GM12878 (cell line): Measurements from ENCODE around the gene TNFAIP3. TPM values are rescaled to one million over a fixed set of nuclear protein-coding genes. Genes with fewer than 3 reads are reported as not detected.

Source experiments
- ATAC-seq: fragments of 200-7000 bp; cut with Tn5 transposase; 3 replicates; pipeline ENCODE4 v1.9.1; 2020; ENCODE audit warnings: mild to moderate bottlenecking, moderate library complexity
- BruUV-seq: library from RNA; stranded (reverse); fragments of 400-500 nt; replicated peaks from 2 replicates; lab custom pipeline; 2021; lab: Mats Ljungman, UMichigan
- CTCF ChIA-PET: fragments of 300-600 bp; sonication (Branson Sonifier 250); formaldehyde crosslinking; extraction: SDS; loops from one replicate; lab custom pipeline; 2021; ENCODE audit warnings: inconsistent platforms; lab: Yijun Ruan, JAX
- POLR2A ChIA-PET: fragments of 350-600 bp; formaldehyde crosslinking; extraction: SDS; loops from one replicate; lab custom pipeline; 2021; ENCODE audit warnings: inconsistent platforms; lab: Charles Lee
- RAD21 ChIA-PET: fragments of 300-600 bp; sonication (Branson Sonifier 250); formaldehyde crosslinking; loops from one replicate; lab custom pipeline; 2023; ENCODE audit warnings: antibody characterized with exemption; ENCODE audit not compliant: unreplicated experiment; lab: Charles Lee
- SMC1A ChIA-PET: fragments of 300-600 bp; sonication (Branson Sonifier 250); formaldehyde crosslinking; loops from one replicate; lab custom pipeline; 2023; ENCODE audit not compliant: unreplicated experiment, uncharacterized antibody; lab: Charles Lee
- DNase-seq: peaks from one replicate; pipeline ENCODE4 v3.0.0-alpha.2; 2011; ENCODE audit warnings: low read depth, low spot score
- FAIRE-seq: peaks from 3 replicates; lab custom pipeline; 2011; peaks lifted over from hg19 to GRCh38; lab: Jason Lieb, UNC
- H2AFZ ChIP-seq: 2 replicates; pipeline ENCODE4 v1.6.0; 2011; ENCODE audit warnings: low read depth, low read length, control low read depth; ENCODE audit not compliant: control insufficient read depth
- H3K27ac ChIP-seq: 2 replicates; pipeline ENCODE4 v1.5.1; 2011; ENCODE audit warnings: control low read depth; ENCODE audit not compliant: control insufficient read depth, insufficient read depth
- H3K27me3 ChIP-seq, 2 experiments: replicated peaks in 1 of 2; 2 replicates each; pipeline versions ENCODE4 v1.6.0 to v1.6.1; 2011; ENCODE audit warnings: low read length in 1 of 2; ENCODE audit not compliant: control insufficient read depth in 2 of 2, insufficient read depth in 2 of 2
- H3K36me3 ChIP-seq, 2 experiments: 2 replicates each; pipeline ENCODE4 v1.5.1; 2011; ENCODE audit warnings: low read length in 1 of 2; ENCODE audit not compliant: control insufficient read depth in 2 of 2, insufficient read depth in 2 of 2
- H3K4me1 ChIP-seq: 2 replicates; pipeline ENCODE4 v1.6.1; 2011; ENCODE audit warnings: mild to moderate bottlenecking, low read length, moderate library complexity, mixed read lengths; ENCODE audit not compliant: control insufficient read depth, insufficient read depth
- H3K4me2 ChIP-seq: 2 replicates; pipeline ENCODE4 v1.6.0; 2011; ENCODE audit warnings: control low read depth; ENCODE audit not compliant: control insufficient read depth, insufficient read depth
- H3K4me3 ChIP-seq: fragments of 200-600 bp; sonication (generic); 2 replicates; pipeline ENCODE4 v1.5.1; 2016
- H3K79me2 ChIP-seq: 2 replicates; pipeline ENCODE4 v1.6.0; 2011; ENCODE audit warnings: low read length; ENCODE audit not compliant: control insufficient read depth, insufficient read depth
- H3K9ac ChIP-seq: 2 replicates; pipeline ENCODE4 v1.8.0; 2011; ENCODE audit warnings: low read length, control low read depth, mixed read lengths; ENCODE audit not compliant: control insufficient read depth, insufficient read depth
- H3K9me3 ChIP-seq: replicated peaks from 3 replicates; pipeline ENCODE4 v1.5.1; 2011; ENCODE audit warnings: mild to moderate bottlenecking, low read length; ENCODE audit not compliant: control insufficient read depth, insufficient read depth
- H4K20me1 ChIP-seq: 2 replicates; pipeline ENCODE4 v1.6.0; 2011; ENCODE audit not compliant: control insufficient read depth, insufficient read depth
- CHD2 ChIP-seq: IDR thresholded peaks from 2 replicates; pipeline ENCODE4 v1.6.1; 2011; ENCODE audit warnings: low read depth, low read length, improper control_type of control experiment, borderline replicate concordance
- CHD4 ChIP-seq: fragments of 200-600 bp; sonication (generic); IDR thresholded peaks from 2 replicates; pipeline ENCODE4 v1.6.1; 2016; ENCODE audit warnings: mild to moderate bottlenecking
- CREB1 ChIP-seq: IDR thresholded peaks from 2 replicates; pipeline ENCODE4 v1.6.1; 2012; ENCODE audit warnings: low read depth, mild to moderate bottlenecking, inconsistent platforms
- LARP7 ChIP-seq: fragments of 450-650 bp; IDR thresholded peaks from 2 replicates; pipeline ENCODE4 v1.6.1; 2017; ENCODE audit warnings: mild to moderate bottlenecking
- MTA2 ChIP-seq: fragments of 450-650 bp; IDR thresholded peaks from 2 replicates; pipeline ENCODE4 v1.6.1; 2016; ENCODE audit warnings: low read depth, mild to moderate bottlenecking, moderate library complexity
- NR2C2 ChIP-seq: IDR thresholded peaks from 2 replicates; pipeline ENCODE4 v1.6.1; 2011; ENCODE audit warnings: borderline replicate concordance, low read depth; ENCODE audit not compliant: control insufficient read depth, insufficient read length
- PAX8 ChIP-seq: fragments of 450-650 bp; IDR thresholded peaks from 2 replicates; pipeline ENCODE4 v1.6.1; 2017; ENCODE audit warnings: mild to moderate bottlenecking, moderate library complexity
- SKIL ChIP-seq: fragments of 450-650 bp; IDR thresholded peaks from 2 replicates; pipeline ENCODE4 v1.6.1; 2017; ENCODE audit warnings: mild to moderate bottlenecking, low read depth, inconsistent platforms; ENCODE audit not compliant: poor library complexity, severe bottlenecking
- SMC3 ChIP-seq: IDR thresholded peaks from 2 replicates; pipeline ENCODE4 v1.6.1; 2011; ENCODE audit warnings: low read length, improper control_type of control experiment, borderline replicate concordance
- ZNF217 ChIP-seq: fragments of 450-650 bp; IDR thresholded peaks from 2 replicates; pipeline ENCODE4 v1.6.1; 2017; ENCODE audit warnings: antibody characterized with exemption, mild to moderate bottlenecking
- WGBS: methylation state at CpG from one replicate; pipeline ENCODE4 v1.1.6; 2016; ENCODE audit warnings: low lambda C conversion rate; ENCODE audit not compliant: insufficient replicate concordance, insufficient coverage; ENCODE audit errors: missing lambda C conversion rate; 5-methylcytosine and 5-hydroxymethylcytosine counted together
- in situ Hi-C: fragments of 300-500 bp; cut with MboI; formaldehyde crosslinking; loops from 9 replicates; pipeline ENCODE4 v1.14.3; 2018; ENCODE audit warnings: mixed read lengths
- intact Hi-C: fragments of 100-400 bp; cut with micrococcal nuclease; formaldehyde crosslinking; loops from one replicate; pipeline ENCODE4 v1.14.2; 2022; ENCODE audit not compliant: unreplicated experiment
- polyA plus RNA-seq, 11 experiments: library from polyadenylated mRNA; depleted of rRNA in 4 of 11; unstranded in 6 of 11; stranded (reverse) in 5 of 11; fragments of >200 nt; fragmentation: Nextera tagmentation in 4 of 11; fragmentation: Illumina TruSeq in 1 of 11; extraction: Ambion mirVana in 4 of 11; extraction: Trizol in 1 of 11; gene quantifications; 1 replicate in 1 of 11; 2 replicates in 10 of 11; pipeline versions ENCODE4 v1.2.1 to v1.2.3, GENCODE V29; 2011 to 2016; ENCODE audit warnings: inconsistent platforms in 2 of 11, missing spikeins in 2 of 11, low read depth in 1 of 11
- total RNA-seq, 4 experiments: library from RNA; depleted of rRNA in 3 of 4; stranded (reverse); fragments of >200 nt in 3 of 4; fragmentation: Illumina TruSeq in 1 of 4; extraction: Trizol in 1 of 4; gene quantifications; 2 replicates each; pipeline versions ENCODE4 v1.2.1 to v1.2.3, GENCODE V29; 2013 to 2021
- TF ChIP-seq, protein P1 (sequence below): IDR thresholded peaks from 2 replicates; pipeline ENCODE4 v1.6.1; 2011; ENCODE audit warnings: mild to moderate bottlenecking, low read depth, low read length, moderate library complexity; ENCODE audit not compliant: insufficient replicate concordance
- TF ChIP-seq, protein P2 (sequence below): IDR thresholded peaks from 2 replicates; pipeline ENCODE4 v1.6.1; 2012; ENCODE audit warnings: low read depth, low read length, improper control_type of control experiment
- TF ChIP-seq, protein P3 (sequence below): fragments of 450-650 bp; IDR thresholded peaks from 2 replicates; pipeline ENCODE4 v1.6.1; 2016; ENCODE audit warnings: mild to moderate bottlenecking

TNFAIP3 gene
- total and polyA plus RNA-seq, 10 of the 15 experiments (the other 5 are each of a cell fraction or from before 2014, with no cell fraction given): 18.0 to 350 (median 127) TPM

DNA sequence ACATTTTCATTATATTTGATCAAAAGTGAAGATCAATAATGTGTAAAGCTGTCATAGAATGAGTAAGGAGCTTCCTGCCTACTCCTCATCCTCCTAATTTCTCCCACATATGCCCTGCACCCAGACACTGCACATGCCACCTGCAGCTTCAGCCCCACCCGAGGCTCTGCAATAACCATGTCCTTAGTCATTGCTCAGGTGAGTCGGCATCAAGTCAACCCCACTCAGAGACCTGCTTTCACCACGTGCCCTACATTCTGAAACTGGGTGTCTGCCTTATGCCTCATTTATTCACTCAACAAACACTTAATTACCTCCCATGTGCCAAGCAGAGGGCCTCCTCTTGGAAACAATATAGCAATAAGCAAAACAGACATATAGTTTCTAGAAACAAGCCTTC lies 15.4 kb upstream of the TNFAIP3 start:
- BruUV-seq: no TSS peak
- 75% methylated on average over 3 of the region's 3 CpGs for WGBS
- FAIRE-seq: no peak
- H2AFZ ChIP-seq: no peak overlapping the region
- no peaks in the 10 kb centered on the region for H3K36me3 ChIP-seq
- no peaks in the 10 kb centered on the region for H3K79me2 ChIP-seq
- no peak for ATAC-seq
- no peaks in the 10 kb centered on the region for H3K27me3 ChIP-seq
- ChIA-PET RAD21 (interaction anchor here (1.2 to 1.3 kb wide), 2 partner anchors 20 to 59 kb away, joined by 3 to 4 read pairs; no protein-coding TSS in a partner anchor), POLR2A (interaction anchor here (0.8 kb wide), 1 partner anchor 23 kb away, joined by 3 read pairs; no protein-coding TSS in a partner anchor), CTCF (interaction anchor here (0.8 to 1.6 kb wide), 2 partner anchors 12 to 52 kb away, joined by 4 read pairs; no protein-coding TSS in a partner anchor), SMC1A (interaction anchor here (1.2 to 1.3 kb wide), 3 partner anchors 10 to 52 kb away, joined by 3 to 4 read pairs (median 4); no protein-coding TSS in a partner anchor)
- no peak for TF ChIP-seq MTA2
- TF ChIP-seq, protein P1, sequence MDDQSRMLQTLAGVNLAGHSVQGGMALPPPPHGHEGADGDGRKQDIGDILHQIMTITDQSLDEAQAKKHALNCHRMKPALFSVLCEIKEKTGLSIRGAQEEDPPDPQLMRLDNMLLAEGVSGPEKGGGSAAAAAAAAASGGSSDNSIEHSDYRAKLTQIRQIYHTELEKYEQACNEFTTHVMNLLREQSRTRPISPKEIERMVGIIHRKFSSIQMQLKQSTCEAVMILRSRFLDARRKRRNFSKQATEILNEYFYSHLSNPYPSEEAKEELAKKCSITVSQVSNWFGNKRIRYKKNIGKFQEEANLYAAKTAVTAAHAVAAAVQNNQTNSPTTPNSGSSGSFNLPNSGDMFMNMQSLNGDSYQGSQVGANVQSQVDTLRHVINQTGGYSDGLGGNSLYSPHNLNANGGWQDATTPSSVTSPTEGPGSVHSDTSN: no peak
- TF ChIP-seq, protein P2, sequence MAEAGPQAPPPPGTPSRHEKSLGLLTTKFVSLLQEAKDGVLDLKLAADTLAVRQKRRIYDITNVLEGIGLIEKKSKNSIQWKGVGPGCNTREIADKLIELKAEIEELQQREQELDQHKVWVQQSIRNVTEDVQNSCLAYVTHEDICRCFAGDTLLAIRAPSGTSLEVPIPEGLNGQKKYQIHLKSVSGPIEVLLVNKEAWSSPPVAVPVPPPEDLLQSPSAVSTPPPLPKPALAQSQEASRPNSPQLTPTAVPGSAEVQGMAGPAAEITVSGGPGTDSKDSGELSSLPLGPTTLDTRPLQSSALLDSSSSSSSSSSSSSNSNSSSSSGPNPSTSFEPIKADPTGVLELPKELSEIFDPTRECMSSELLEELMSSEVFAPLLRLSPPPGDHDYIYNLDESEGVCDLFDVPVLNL: no peak
- no peak for TF ChIP-seq CHD4
- TF ChIP-seq CREB1: no peak
- no peak for TF ChIP-seq SMC3
- TF ChIP-seq, protein P3, sequence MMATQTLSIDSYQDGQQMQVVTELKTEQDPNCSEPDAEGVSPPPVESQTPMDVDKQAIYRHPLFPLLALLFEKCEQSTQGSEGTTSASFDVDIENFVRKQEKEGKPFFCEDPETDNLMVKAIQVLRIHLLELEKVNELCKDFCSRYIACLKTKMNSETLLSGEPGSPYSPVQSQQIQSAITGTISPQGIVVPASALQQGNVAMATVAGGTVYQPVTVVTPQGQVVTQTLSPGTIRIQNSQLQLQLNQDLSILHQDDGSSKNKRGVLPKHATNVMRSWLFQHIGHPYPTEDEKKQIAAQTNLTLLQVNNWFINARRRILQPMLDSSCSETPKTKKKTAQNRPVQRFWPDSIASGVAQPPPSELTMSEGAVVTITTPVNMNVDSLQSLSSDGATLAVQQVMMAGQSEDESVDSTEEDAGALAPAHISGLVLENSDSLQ: no peak
- no peak for TF ChIP-seq NR2C2
- no peak for TF ChIP-seq PAX8
- TF ChIP-seq CHD2: no peak
- no peak for TF ChIP-seq LARP7
- no peak for TF ChIP-seq SKIL
- no peak for TF ChIP-seq ZNF217
- no peak overlapping the region for H3K27ac ChIP-seq
- H3K4me2 ChIP-seq: no peak overlapping the region
- H4K20me1 ChIP-seq: no peaks in the 10 kb centered on the region
- H3K4me1 ChIP-seq: peaks cover 25% of the 10 kb centered on the region
- in situ Hi-C loops (no loop called here), intact Hi-C loops (no loop called here)
- peaks cover 4% of the 10 kb centered on the region; the same call in 2 of the 3 replicates for H3K9me3 ChIP-seq
- H3K9ac ChIP-seq: no peak overlapping the region
- H3K4me3 ChIP-seq: no peak overlapping the region
- no peak for DNase-seq
